ENCODE data around the gene KBTBD12.

DNA sequence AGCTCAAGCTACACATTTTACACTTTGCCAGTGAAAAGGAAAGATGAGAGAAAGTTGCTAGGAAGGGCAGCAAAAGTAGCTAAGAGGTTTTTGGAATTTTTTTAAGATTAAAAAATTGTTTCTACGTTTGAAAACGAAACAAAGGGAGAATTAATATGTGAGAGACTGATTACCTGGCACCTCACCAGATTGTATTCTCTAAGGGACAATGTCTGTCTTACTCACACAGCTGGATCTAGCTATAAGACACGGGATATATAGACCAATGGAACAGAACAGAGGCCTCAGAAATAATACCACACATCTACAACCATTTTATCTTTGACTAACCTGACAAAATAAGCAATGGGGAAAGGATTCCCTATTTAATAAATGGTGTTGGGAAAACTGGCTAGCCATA is 9.5 kb upstream of the KBTBD12 start:
- TF ChIP-seq POLR2AphosphoS5 (IDR thresholded peaks at IDR 0.05; ENCODE audit: low read depth, low read length) (no peak), TAF1 (IDR thresholded peaks at IDR 0.05; ENCODE audit: borderline replicate concordance, low read depth, low read length) (no peak)

All from GM12892 (cell line).